ENCODE results near the gene MTERF2.
A peak's percentile ranks its signal among the peaks of the same experiment; 100 is the strongest.

The MTERF2 gene

GRCh38 chr12:106987846-106988245 lies 900 bp upstream of the MTERF2 start:
- DNase-seq = no peak

- DNase-seq = no peak
Measured at GRCh38 chr12:106986135-106986534, 811 bp downstream of the MTERF2 start.

- no peak for DNase-seq
Measured at GRCh38 chr12:106985479-106985878, 1.5 kb downstream of the MTERF2 start.

- DNase-seq = no peak
Measured at GRCh38 chr12:106984588-106985137, 2.3 kb downstream of the MTERF2 start.

GRCh38 chr12:106982229-106982628 lies 4.7 kb downstream of the MTERF2 start:
- no peak for DNase-seq

GRCh38 chr12:106981788-106982187 lies 5.2 kb downstream of the MTERF2 start:
- no peak for DNase-seq

GRCh38 chr12:106980944-106981343 lies 6.0 kb downstream of the MTERF2 start:
- DNase-seq = no peak

- peak; percentile 40 for DNase-seq
Measured at GRCh38 chr12:106978035-106978800, 8.7 kb downstream of the MTERF2 start.

- no peak for DNase-seq
Measured at GRCh38 chr12:106976668-106977067, 10.3 kb downstream of the MTERF2 start.

GRCh38 chr12:106975993-106976658 lies 10.8 kb downstream of the MTERF2 start:
- no peak for DNase-seq

GRCh38 chr12:106975098-106975497 lies 11.8 kb downstream of the MTERF2 start:
- no peak for DNase-seq

GRCh38 chr12:106974511-106974910 lies 12.4 kb downstream of the MTERF2 start:
- no peak for DNase-seq

- no peak for DNase-seq
Measured at GRCh38 chr12:106973545-106973944, 13.4 kb downstream of the MTERF2 start.

- DNase-seq = no peak
Measured at GRCh38 chr12:106971065-106971464, 15.9 kb downstream of the MTERF2 start.

GRCh38 chr12:106964526-106964925 lies 22.4 kb downstream of the MTERF2 start:
- DNase-seq = no peak

- no peak for DNase-seq
Measured at GRCh38 chr12:106962286-106962685, 24.7 kb downstream of the MTERF2 start.

- DNase-seq = no peak
Measured at GRCh38 chr12:106960443-106960842, 26.5 kb downstream of the MTERF2 start.

GRCh38 chr12:106957583-106957982 lies 29.4 kb downstream of the MTERF2 start:
- DNase-seq = no peak

- no peak for DNase-seq
Measured at GRCh38 chr12:106956048-106956578, 30.8 kb downstream of the MTERF2 start.

GRCh38 chr12:106955377-106956047 lies 31.4 kb downstream of the MTERF2 start, which contains the start of gene TMEM263:
TMEM263 (plus strand) TSS chr12:106955907; CDS start chr12:106967117, 11,210 bp downstream.
- DNase-seq = peak; percentile 93

GRCh38 chr12:106954462-106955376 lies 32.2 kb downstream of the MTERF2 start:
- no peak for DNase-seq

Measured in NCI-H1092 treated with DMSO at 0.1 percent for 48 hours (cell line).